ENCODE measurements around the gene ZNF784.

ZNF784 gene, protein sequence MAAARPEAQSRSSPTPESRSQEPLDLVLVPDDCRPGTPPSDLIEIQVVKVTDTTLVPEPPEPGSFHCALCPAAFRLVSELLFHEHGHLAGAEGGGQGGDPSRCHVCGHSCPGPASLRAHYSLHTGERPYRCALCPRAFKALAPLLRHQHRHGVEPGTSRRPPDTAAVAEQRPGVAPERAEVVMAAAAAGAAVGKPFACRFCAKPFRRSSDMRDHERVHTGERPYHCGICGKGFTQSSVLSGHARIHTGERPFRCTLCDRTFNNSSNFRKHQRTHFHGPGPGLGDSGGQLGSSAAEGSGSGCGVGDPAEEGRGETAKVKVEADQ

DNA sequence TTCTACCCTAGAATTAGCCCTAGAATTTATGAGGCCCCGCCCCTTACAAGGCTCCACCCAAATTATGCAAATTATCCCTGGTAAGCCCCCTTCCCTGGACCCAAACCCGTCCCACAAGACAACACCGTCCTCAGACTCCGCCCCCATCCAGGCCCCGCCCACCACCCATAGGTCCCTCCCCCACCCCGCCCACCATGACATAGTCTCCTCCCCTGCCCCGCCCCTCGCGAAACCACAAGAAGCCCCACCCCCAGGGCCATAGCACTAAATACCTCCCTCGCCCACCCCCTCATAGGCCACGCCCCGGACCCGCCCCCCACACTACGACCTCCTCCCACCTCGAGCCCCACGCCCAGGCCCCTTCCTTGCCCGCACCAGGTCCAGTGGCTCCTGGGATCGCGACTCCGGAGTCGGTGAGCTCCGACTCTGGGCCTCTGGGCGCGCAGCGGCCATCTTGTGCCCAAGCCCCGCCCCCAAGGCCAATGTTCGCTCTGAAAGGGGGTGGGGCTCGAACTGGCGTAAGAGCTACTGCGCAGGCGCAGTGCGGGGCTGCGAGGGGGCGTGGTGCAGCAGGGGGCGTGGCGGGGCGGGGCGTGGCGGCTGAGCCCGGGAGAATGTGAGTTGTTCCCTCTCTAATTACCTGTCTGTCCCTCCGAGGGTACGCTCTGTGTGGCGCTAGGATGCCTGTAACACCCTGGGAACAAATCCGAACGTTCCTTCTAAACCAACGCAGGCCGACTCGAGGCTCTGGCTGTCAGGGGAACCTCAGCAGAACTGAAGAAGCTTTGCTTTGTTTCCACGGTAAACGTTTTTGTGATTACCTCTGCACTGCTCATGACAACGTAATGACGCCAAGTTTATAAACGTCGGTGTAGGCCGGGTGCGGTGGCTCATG lies at the start of gene ZNF784:
Gene ZNF784 (minus strand): TSS at position 458 of the 895 bp plus-strand sequence. CDS start 5 bp downstream, at position 453.
- DNase-seq (ENCODE audit: low read depth in 1 of 2, low spot score in 1 of 2), result peak; percentile 90 to 92

DNA sequence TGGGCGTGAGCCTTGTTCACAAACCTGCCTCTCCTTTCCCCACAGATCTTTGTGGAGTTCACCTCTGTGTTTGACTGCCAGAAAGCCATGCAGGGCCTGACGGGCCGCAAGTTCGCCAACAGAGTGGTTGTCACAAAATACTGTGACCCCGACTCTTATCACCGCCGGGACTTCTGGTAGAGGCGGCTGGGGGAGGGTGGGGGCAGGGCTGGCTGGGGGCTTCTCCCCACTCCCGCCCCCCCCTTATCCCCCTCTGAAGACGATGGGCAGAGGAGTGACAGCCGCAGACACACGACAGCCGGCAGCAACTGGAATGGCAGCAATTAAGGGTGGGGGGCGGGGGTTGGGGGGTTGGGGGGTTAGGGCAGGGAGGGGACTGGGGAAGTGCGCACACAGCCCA lies 49.5 kb upstream of the ZNF784 start:
- DNase-seq (ENCODE audit: low read depth in 1 of 2, low spot score in 1 of 2), result no peak

DNA sequence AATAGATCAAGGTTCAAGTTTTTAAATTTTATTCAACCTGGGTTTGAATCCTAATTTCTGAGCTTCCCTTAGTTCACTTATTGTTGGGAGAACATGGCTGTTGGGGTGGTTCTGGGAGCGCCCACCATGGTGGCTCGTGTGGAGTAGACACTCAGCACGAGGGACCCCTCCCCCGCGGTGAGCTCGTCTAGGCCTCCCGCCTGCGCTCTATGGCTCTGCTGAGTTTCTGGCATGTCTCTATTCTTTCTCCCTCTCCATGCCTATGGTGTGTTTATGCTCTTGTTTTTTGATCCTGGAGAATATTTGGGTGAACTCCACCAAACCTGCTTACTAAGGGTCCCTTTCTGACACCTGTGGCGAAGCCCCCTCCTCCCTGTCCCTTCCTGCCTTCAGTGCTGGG lies 49.1 kb upstream of the ZNF784 start:
- no peak for DNase-seq (ENCODE audit: low read depth in 1 of 2, low spot score in 1 of 2)

DNA sequence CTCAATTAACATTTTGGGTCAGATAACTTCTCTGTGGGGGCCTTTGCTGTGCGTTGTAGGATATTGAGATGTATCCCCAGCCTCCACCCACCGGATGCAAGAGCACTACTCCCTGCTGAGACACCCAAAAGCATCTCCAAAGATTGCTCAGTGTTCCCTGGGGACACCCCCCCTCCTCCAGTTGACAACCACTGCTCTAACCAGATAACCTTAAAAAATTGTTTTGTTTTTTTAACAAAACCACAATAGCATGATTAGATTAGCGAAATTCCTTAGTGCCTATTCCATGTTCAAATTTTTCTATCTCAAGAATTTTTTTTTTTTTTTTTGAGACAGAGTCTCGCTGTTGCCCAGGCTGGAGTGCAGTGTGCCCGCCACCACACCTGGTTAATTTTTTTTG lies 48.1 kb upstream of the ZNF784 start:
- DNase-seq (ENCODE audit: low read depth in 1 of 2, low spot score in 1 of 2), result no peak

DNA sequence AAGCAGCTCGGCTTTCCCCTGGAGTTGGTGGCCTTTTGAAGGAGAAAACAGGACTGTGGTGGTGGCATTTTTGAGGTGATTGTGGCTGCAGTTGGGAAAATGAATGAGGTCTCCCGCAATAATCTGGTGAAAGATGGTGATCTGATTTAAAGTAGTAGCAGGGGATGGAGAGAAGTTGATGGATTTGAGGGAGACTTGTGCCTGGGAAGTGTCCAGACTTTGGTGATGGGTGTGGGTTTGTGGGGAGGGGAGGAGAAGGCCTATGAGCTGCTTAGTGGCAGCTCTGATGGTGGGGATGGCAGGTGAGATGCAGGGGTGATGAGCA lies 46.6 kb upstream of the ZNF784 start:
- no peak for DNase-seq (ENCODE audit: low read depth in 1 of 2, low spot score in 1 of 2)

DNA sequence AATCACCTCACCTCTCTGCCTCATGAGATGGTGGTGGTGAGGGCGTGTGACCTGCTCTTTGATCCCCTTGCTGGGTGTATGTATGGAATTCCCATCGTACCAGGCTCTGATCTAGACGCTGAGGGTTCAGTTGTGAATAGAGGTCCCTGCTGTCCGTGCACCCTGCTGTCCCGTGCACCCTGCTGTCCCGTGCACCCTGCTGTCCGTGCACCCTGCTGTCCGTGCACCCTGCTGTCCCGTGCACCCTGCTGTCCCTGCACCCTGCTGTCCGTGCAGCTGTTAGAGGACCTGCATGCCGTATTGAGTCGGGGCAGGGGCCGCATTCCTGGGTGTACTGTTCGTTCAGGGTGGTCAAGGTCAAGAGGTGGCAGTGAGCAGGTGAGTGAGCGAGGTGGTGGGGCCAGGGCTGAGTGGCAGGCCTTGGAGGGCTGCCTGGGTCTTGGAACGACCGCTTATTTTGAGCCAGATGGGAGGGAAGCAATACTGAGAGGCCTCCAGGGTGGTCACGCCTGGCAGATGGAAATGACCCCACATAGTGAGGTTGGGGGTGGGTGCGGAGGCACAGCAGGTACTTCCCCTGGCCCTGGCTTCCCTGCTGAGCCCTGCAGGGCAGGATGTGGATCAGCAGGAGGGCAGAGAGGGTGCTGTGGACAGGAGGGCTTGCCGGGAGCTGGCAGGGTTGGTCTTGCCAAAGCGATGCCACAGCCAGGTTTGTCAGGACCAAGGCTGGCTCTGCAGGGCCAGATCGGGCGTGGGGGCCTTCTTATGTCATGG lies 46.1 kb upstream of the ZNF784 start:
- no peak for DNase-seq (ENCODE audit: low read depth in 1 of 2, low spot score in 1 of 2)

DNA sequence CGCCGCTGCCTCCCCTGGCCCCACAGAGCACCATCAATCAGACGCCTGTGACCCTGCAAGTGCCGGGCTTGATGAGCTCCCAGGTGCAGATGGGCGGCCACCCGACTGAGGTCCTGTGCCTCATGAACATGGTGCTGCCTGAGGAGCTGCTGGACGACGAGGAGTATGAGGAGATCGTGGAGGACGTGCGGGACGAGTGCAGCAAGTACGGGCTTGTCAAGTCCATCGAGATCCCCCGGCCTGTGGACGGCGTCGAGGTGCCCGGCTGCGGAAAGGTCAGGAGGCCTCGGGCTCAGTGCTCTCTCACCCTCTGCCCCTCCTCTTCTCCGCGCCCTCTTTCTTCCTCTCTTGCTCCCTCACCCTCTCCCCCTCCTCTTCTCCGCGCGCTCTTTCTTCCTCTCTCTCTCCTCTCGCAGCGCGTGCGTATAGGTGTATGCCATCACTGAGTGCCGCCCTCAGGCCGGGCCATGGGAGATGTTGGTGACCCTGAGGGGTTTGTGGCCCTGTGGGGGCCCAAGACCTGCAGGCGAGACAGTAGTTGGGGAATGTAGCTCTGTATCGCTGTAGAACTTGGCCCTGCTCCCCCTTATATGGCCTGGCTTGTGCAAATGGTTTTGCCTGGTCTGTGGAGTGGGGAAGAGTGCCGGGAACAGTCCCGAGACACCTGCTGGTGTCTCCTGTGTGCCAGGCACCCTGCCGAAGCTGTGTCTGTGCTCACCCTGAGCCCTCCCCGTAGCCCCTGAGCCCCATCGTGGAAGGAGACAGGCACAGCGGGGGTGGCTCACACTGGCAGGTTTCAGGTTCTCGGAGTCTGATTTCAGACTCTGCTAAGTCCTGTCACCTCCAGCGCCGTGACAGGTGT lies 45.3 kb upstream of the ZNF784 start:
- no peak for DNase-seq (ENCODE audit: low read depth in 1 of 2, low spot score in 1 of 2)

DNA sequence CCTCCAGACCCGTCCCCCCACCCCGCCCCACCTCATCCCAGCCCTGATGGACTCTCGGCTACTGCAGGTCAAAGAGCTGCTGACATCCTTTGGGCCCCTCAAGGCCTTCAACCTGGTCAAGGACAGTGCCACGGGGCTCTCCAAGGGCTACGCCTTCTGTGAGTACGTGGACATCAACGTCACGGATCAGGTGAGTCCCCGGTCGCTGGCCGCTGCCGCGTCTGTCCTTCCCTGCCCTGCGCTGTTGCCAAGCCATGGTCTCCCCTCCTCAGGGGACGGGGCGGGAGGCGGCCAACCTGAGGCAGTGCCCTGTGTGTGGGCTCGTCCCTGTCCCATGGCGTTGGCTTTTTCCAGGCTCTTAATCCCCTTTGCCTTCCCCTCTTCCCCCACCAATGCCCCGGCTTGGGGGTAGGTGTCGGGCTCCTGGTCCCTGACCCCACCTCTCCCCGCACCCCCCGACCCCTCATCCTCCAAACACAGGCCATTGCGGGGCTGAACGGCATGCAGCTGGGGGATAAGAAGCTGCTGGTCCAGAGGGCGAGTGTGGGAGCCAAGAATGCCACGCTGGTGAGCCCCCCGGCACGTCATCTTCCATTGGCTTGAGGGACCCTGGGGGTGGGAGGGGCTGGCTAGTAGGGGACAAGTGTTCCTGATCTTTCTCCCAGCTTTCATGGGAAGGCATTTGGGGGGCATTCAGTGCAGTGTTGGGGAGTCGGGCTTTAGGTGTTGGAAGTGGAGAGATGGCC lies 44.4 kb upstream of the ZNF784 start:
- no peak for DNase-seq (ENCODE audit: low read depth in 1 of 2, low spot score in 1 of 2)

DNA sequence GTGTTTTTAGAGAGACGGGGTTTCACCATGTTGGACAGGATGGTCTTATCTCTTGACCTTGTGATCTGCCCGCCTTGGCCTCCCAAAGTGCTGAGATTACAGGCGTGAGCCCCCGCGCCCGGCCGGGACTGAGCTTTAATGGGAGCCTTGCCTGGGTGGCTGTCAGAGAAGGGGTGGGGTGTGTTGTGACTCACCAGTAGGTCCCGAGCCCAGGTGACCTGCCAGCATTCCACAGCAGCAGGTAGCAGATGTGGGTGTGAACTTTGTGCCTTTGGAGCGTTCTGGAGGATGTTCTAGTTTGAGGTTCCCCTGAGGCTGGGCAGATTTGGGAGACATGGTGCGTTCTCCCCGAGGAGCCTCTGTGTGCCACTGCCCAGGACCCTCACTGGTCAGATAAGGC lies 43.6 kb upstream of the ZNF784 start:
- no peak for DNase-seq (ENCODE audit: low read depth in 1 of 2, low spot score in 1 of 2)

DNA sequence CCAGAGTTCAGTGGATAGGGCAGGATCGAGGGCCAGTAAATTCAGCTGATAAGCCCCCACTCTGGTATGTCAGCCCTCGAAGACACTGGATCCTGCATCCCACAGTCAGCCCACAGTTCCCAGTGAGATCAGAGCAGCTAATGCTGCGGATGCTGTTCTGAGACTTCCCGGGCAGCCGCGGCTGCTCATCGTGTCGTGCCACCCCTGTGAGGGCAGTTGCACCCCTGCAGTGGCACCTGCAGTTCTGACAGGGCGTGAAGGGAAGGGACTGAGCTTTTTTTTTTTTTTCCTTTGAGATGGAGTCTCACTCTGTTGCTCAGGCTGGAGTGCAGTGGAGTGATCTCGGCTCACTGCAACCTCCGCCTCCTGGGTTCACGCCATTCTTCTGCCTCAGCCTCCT lies 43.1 kb upstream of the ZNF784 start:
- no peak for DNase-seq (ENCODE audit: low read depth in 1 of 2, low spot score in 1 of 2)

DNA sequence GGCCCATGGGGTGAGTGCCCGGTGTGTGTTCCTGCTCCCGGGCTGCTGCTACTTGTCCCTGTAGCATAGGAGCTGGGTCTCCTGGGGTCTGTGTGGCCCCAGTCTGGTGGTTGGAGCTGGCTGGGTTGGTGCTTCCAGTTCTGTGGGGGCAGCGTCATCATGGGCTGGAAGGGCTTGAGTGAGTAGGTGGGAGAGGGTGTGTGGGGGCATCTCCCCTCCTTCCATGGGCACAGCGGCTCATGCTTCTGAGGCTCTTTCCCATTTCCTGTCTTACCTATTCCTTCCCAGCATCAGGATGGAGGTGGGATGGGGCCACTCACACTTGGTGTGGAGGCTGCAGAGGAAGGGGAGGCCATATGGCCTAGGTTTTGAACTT lies 42.6 kb upstream of the ZNF784 start:
- DNase-seq (ENCODE audit: low read depth in 1 of 2, low spot score in 1 of 2), result no peak

DNA sequence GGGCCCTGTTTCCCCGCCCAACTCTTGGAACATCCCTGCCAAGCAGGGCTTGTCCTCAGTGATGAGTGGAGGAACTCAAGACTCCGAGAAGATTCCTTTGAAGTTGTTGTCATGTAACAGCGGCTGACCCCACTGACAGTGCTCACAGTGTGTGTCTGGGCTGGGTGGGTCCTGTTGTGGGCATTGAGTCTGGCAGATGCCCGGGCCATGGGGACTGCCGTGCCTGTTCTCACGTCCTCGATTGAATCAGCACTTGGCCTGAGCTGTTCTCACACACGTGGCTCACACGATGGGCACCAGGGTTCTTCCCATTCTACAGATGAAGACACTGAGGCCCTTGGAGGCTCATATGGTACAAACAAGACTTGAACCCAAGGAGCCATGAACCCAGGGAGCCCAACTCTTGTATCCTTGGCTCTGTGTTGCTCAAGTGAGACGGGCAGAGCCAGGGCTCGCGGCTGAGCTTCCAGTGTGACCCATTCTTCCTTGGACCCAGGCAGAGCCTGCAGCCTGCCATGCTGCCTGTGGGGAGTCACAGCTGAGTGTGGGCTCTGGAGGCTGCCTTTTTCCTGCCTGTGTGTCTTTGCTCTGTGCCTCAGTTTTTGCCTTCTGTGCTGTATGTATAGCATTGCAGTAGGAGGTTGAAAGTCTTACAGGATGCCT lies 42.1 kb upstream of the ZNF784 start:
- no peak for DNase-seq (ENCODE audit: low read depth in 1 of 2, low spot score in 1 of 2)

DNA sequence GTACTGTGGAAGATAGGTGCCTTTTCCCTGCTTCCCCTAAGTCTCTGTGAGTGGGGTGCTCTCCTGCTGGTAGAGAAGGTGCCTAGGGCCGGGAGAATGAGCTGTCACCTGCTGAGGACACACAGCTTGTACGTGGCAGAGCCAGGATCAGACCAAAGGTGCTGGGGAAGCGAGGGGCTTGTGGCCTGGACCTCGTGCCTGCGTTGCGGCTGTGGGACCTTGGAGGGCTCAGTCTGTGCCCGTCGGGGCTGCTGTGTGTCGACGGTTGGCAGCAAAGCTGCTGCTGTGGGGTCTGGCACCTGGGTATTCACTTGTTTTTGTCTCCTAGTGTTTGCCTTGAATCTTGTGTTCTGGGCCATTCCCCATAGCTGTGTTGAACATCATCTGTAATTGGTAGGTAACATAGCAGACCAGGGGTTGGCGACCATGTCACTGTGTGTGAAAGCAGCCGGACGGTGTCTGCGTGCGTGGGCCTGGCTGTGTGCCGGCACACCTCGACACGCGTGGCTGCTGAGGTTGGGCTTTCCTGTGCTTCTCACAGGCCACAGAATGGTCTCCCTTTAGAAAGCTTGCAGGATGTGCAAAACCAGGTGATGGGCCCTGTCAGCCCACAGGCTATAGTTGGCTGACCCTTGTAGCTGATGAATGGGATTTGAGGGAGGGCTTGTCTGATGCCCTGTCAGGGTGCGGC lies 39.6 kb upstream of the ZNF784 start:
- DNase-seq (ENCODE audit: low read depth in 1 of 2, low spot score in 1 of 2), result no peak

DNA sequence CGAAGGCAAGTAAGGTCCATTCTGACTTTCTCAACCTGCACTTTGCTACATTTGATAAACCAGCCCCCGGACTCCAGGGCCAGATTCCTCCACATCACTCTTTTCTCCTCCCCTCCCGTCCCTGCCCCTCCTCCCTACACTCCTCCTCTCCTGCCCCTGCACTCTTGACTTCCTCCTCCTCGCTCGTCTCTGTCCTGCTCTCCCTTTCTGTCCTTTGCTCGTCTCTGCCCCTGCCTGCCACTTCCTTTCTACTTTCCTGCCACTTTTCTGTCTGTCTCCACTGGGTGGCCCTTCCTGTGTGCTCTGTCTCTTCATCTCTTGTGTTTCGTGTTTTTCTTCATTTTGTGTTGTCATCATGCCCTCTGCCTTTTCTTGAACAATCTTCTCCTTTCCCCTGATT lies 37.5 kb upstream of the ZNF784 start:
- DNase-seq (ENCODE audit: low read depth in 1 of 2, low spot score in 1 of 2), result no peak

DNA sequence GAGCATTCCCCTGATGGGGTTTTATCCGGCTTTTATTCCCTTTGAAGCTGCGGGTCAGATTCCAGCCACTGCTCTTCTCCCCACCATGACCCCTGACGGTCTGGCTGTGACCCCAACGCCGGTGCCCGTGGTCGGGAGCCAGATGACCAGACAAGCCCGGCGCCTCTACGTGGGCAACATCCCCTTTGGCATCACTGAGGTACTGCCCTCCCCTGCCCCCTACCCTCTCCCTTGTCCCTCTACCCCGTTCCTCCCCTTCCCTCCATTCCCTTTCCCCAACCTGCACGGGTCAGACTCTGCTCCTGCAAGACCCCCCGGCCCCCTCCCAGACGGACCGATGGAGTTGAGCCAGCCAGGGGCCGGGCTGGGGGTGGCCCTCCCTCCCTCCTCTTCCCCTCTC lies 36.6 kb upstream of the ZNF784 start:
- no peak for DNase-seq (ENCODE audit: low read depth in 1 of 2, low spot score in 1 of 2)

DNA sequence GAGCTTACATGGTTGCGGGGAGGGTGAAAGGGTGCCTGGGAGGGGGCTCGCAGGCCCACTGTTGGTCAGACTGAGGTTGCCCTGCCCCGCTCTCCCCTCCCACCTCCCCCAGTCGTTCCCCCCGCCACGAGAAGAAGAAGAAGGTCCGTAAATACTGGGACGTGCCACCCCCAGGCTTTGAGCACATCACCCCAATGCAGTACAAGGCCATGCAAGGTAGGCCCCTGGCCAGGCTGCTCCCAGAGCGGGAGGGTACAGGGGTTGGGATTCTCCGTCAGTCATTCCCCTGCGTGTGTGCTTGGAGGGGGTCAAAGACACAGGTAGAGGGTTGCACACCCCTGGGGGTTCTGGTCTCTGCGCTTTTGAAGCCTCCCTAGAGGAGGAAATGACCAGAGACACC lies 36.0 kb upstream of the ZNF784 start:
- no peak for DNase-seq (ENCODE audit: low read depth in 1 of 2, low spot score in 1 of 2)

DNA sequence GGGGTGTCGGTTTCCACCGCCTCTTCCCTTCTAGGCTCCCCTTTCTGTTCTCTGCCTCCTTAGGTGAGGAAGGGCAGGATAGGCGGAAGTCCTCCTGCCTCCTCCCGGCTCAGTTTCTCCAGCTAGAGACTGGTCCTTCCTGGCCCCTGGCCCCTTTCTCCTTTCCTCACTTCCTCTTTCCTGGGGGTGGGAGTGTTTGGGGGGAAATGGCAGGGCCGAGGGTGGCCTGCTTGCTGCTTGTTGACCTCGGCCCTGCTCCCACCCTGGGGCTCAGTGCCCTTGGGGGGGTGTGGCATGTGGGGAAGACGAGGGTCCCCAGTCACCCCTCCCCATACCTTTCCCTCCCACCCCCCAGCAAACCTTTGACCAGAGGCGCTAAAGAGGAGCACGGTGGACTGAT lies 35.5 kb upstream of the ZNF784 start:
- no peak for DNase-seq (ENCODE audit: low read depth in 1 of 2, low spot score in 1 of 2)

DNA sequence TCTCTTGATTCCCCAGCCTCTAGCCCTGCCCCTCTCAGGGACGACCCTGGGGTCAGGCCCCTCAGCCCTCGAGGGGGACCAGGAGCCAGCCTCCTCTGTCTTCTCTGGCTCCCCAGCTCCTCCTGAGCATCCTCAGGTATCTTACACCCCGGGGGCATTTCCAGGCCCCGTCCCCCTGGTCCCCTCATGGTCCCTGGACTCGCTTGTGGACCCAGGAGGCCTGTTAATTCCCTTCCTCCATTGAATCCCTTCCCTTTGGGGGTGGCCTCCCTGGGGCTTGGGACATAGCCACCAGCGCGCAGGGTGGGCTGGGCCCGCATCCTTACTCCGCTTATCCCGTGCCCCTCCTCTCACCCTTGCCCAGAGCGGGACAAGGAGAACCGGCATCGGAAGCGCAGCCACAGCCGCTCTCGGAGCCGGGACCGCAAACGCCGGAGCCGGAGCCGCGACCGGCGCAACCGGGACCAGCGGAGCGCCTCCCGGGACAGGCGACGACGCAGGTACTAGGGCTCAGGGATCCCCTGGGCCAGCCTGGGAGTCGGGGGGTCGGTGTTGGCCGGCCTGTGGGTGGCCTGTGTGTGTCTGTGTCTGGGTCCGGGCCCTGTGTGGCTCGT lies 34.6 kb upstream of the ZNF784 start:
- DNase-seq (ENCODE audit: low read depth in 1 of 2, low spot score in 1 of 2), result no peak

All from stimulated activated CD4-positive, alpha-beta T cell treated with anti-CD3 and anti-CD28 coated beads, Interleukin-15, amount 100 ng/mL, for 1 hour (primary cell).